IMR-90 (cell line): ENCODE measurements around the gene DGKH.

Source experiments
- BHLHE40 ChIP-seq: fragments of 150-350 bp; IDR thresholded peaks from 2 replicates; pipeline ENCODE4 v1.6.1; 2016; ENCODE audit warnings: mild to moderate bottlenecking, low read depth, low read length
- CHD1 ChIP-seq: IDR thresholded peaks from 2 replicates; pipeline ENCODE4 v1.6.1; 2012; ENCODE audit warnings: low read depth, low read length, improper control_type of control experiment
- CTCF ChIP-seq: conservative IDR thresholded peaks from 2 replicates; pipeline ENCODE4 v1.5.1; 2012; ENCODE audit warnings: mild to moderate bottlenecking, low read depth, low read length, improper control_type of control experiment
- ELK1 ChIP-seq: fragments of 150-350 bp; IDR thresholded peaks from 2 replicates; pipeline ENCODE4 v1.6.1; 2016; ENCODE audit warnings: low read depth, mild to moderate bottlenecking, low read length, moderate library complexity, borderline replicate concordance
- FOS ChIP-seq: fragments of 150-350 bp; IDR thresholded peaks from 2 replicates; pipeline ENCODE4 v1.6.1; 2016; ENCODE audit warnings: low read depth, low read length
- MAFK ChIP-seq: IDR thresholded peaks from 2 replicates; pipeline ENCODE4 v1.6.1; 2012; ENCODE audit warnings: low read depth, low read length, improper control_type of control experiment
- MXI1 ChIP-seq: IDR thresholded peaks from 2 replicates; pipeline ENCODE4 v1.6.1; 2012; ENCODE audit warnings: low read depth, mild to moderate bottlenecking, low read length, moderate library complexity, borderline replicate concordance
- NFE2L2 ChIP-seq: fragments of 150-350 bp; IDR thresholded peaks from 2 replicates; pipeline ENCODE4 v1.6.1; 2016; ENCODE audit warnings: low read depth, mild to moderate bottlenecking, low read length
- POLR2A ChIP-seq: IDR thresholded peaks from 2 replicates; pipeline ENCODE4 v1.6.1; 2012; ENCODE audit warnings: mild to moderate bottlenecking, low read depth, low read length
- RAD21 ChIP-seq: IDR thresholded peaks from 2 replicates; pipeline ENCODE4 v1.6.1; 2012; ENCODE audit warnings: low read length, improper control_type of control experiment
- RCOR1 ChIP-seq: IDR thresholded peaks from 2 replicates; pipeline ENCODE4 v1.6.1; 2012; ENCODE audit warnings: mild to moderate bottlenecking, low read length, improper control_type of control experiment; ENCODE audit not compliant: insufficient replicate concordance
- RFX5 ChIP-seq: IDR thresholded peaks from 2 replicates; pipeline ENCODE4 v1.8.0; 2012; ENCODE audit warnings: low read depth, mild to moderate bottlenecking, low read length, moderate library complexity
- SMC3 ChIP-seq: fragments of 150-350 bp; IDR thresholded peaks from 2 replicates; pipeline ENCODE4 v1.6.1; 2016; ENCODE audit warnings: low read depth, mild to moderate bottlenecking, antibody characterized with exemption, low read length, moderate library complexity
- USF2 ChIP-seq: fragments of 150-350 bp; IDR thresholded peaks from 2 replicates; pipeline ENCODE4 v1.6.1; 2017; ENCODE audit warnings: mild to moderate bottlenecking, antibody characterized with exemption, low read length, low read depth

- TF ChIP-seq CTCF (no peak), SMC3 (no peak), POLR2A (no peak), BHLHE40 (no peak), FOS (no peak), RFX5 (no peak), CHD1 (no peak), USF2 (no peak), RAD21 (no peak), NFE2L2 (no peak), RCOR1 (no peak), ELK1 (no peak), MAFK (no peak), MXI1 (no peak)
Measured at GRCh38 chr13:42084722-42085121, 36.3 kb downstream of the DGKH start.
